MCF 10A (cell line): ENCODE measurements around the gene TCERG1L. TPM values are rescaled to one million over a fixed set of nuclear protein-coding genes. Genes with fewer than 3 reads are reported as not detected.

Experiments used
- BruUV-seq: library from RNA; stranded (reverse); fragments of 400-500 nt; replicated peaks from 2 replicates; lab custom pipeline; 2021; lab: Mats Ljungman, UMichigan
- CTCF ChIA-PET: fragments of 300-600 bp; sonication (Branson Sonifier 250); formaldehyde crosslinking; extraction: SDS; loops from one replicate; lab custom pipeline; 2021; ENCODE audit warnings: antibody characterized with exemption, inconsistent platforms; lab: Yijun Ruan, JAX
- POLR2A ChIA-PET: fragments of 300-600, 350-650 bp; sonication (Branson Sonifier 250); formaldehyde crosslinking; extraction: SDS; loops from one replicate; lab custom pipeline; 2020; ENCODE audit warnings: antibody characterized with exemption, inconsistent platforms; lab: Yijun Ruan, JAX
- DNase-seq: peaks from one replicate; pipeline ENCODE4 v3.0.0-alpha.2; 2018; ENCODE audit not compliant: unreplicated experiment
- H3K27ac Mint-ChIP-seq: one replicate; pipeline ENCODE4 v1.8.0; 2022; ENCODE audit warnings: mild to moderate bottlenecking, low read depth, mixed read lengths; ENCODE audit not compliant: unreplicated experiment
- H3K27me3 Mint-ChIP-seq: one replicate; pipeline ENCODE4 v1.8.0; 2022; ENCODE audit warnings: mixed read lengths; ENCODE audit not compliant: insufficient read depth, unreplicated experiment
- H3K36me3 Mint-ChIP-seq: one replicate; pipeline ENCODE4 v1.8.0; 2022; ENCODE audit warnings: mild to moderate bottlenecking, moderate library complexity, mixed read lengths; ENCODE audit not compliant: insufficient read depth, unreplicated experiment
- H3K4me1 Mint-ChIP-seq: one replicate; pipeline ENCODE4 v1.8.0; 2022; ENCODE audit warnings: mixed read lengths; ENCODE audit not compliant: insufficient read depth, unreplicated experiment
- H3K4me3 Mint-ChIP-seq: one replicate; pipeline ENCODE4 v1.8.0; 2022; ENCODE audit warnings: mild to moderate bottlenecking, moderate library complexity, mixed read lengths; ENCODE audit not compliant: unreplicated experiment
- H3K9me3 Mint-ChIP-seq: one replicate; pipeline ENCODE4 v1.8.0; 2022; ENCODE audit warnings: mixed read lengths; ENCODE audit not compliant: unreplicated experiment
- intact Hi-C: fragments of 100-400 bp; cut with micrococcal nuclease; formaldehyde crosslinking; loops from 2 replicates; pipeline ENCODE4 v1.14.1; 2022
- total RNA-seq: library from RNA; stranded (reverse); gene quantifications from 2 replicates; pipeline ENCODE4 v1.2.3, GENCODE V29; 2022
- TF ChIP-seq, protein P1 (sequence below): fragments of 200-600 bp; IDR thresholded peaks from one replicate; pipeline ENCODE4 v1.8.0; 2022; ENCODE audit warnings: antibody characterized with exemption, mild to moderate bottlenecking; ENCODE audit not compliant: unreplicated experiment

The TCERG1L gene
- total RNA-seq, 1 experiment from 2014 or later, result not detected

GRCh38 chr10:131074682-131075081 lies 236.8 kb downstream of the TCERG1L start:
- no peak overlapping the region for H3K4me3 Mint-ChIP-seq
- H3K9me3 Mint-ChIP-seq, result no peaks in the 10 kb centered on the region
- H3K27me3 Mint-ChIP-seq, result no peaks in the 10 kb centered on the region
- POLR2A ChIA-PET, result interaction anchor here (1.4 kb wide), 1 partner anchor 20 kb away, joined by 4 read pairs; no protein-coding TSS in a partner anchor
- H3K36me3 Mint-ChIP-seq, result no peaks in the 10 kb centered on the region
- TF ChIP-seq, protein P1, sequence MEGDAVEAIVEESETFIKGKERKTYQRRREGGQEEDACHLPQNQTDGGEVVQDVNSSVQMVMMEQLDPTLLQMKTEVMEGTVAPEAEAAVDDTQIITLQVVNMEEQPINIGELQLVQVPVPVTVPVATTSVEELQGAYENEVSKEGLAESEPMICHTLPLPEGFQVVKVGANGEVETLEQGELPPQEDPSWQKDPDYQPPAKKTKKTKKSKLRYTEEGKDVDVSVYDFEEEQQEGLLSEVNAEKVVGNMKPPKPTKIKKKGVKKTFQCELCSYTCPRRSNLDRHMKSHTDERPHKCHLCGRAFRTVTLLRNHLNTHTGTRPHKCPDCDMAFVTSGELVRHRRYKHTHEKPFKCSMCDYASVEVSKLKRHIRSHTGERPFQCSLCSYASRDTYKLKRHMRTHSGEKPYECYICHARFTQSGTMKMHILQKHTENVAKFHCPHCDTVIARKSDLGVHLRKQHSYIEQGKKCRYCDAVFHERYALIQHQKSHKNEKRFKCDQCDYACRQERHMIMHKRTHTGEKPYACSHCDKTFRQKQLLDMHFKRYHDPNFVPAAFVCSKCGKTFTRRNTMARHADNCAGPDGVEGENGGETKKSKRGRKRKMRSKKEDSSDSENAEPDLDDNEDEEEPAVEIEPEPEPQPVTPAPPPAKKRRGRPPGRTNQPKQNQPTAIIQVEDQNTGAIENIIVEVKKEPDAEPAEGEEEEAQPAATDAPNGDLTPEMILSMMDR, result no peak
- no TSS peak for BruUV-seq
- no peaks in the 10 kb centered on the region for H3K4me1 Mint-ChIP-seq
- no peak overlapping the region for H3K27ac Mint-ChIP-seq
- intact Hi-C loops, result no loop called here
- DNase-seq, result no peak
- CTCF ChIA-PET, result no interaction called here

GRCh38 chr10:131073469-131074035 lies 238.0 kb downstream of the TCERG1L start:
- TF ChIP-seq, protein P1, result no peak
- Mint-ChIP-seq H3K9me3 (no peaks in the 10 kb centered on the region), H3K36me3 (no peaks in the 10 kb centered on the region), H3K4me1 (no peaks in the 10 kb centered on the region), H3K27ac (no peak overlapping the region), H3K27me3 (no peaks in the 10 kb centered on the region), H3K4me3 (no peak overlapping the region)
- no TSS peak for BruUV-seq
- intact Hi-C loops, result no loop called here
- DNase-seq, result no peak
- POLR2A ChIA-PET, result interaction anchor here (1.4 kb wide), 1 partner anchor 22 kb away, joined by 4 read pairs; no protein-coding TSS in a partner anchor
- CTCF ChIA-PET, result no interaction called here

GRCh38 chr10:131072651-131073468 lies 238.7 kb downstream of the TCERG1L start:
- Mint-ChIP-seq H3K9me3 (no peaks in the 10 kb centered on the region), H3K27ac (no peak overlapping the region), H3K4me3 (no peak overlapping the region), H3K36me3 (no peaks in the 10 kb centered on the region), H3K4me1 (no peaks in the 10 kb centered on the region), H3K27me3 (no peaks in the 10 kb centered on the region)
- no TSS peak for BruUV-seq
- TF ChIP-seq, protein P1, result no peak
- intact Hi-C loops, result no loop called here
- DNase-seq, result no peak
- POLR2A ChIA-PET, result no interaction called here
- CTCF ChIA-PET, result interaction anchor here (0.6 kb wide), 1 partner anchor 889 kb away, joined by 3 read pairs; no protein-coding TSS in a partner anchor

GRCh38 chr10:131071721-131072120 lies 239.8 kb downstream of the TCERG1L start:
- no peak overlapping the region for H3K27ac Mint-ChIP-seq
- no TSS peak for BruUV-seq
- DNase-seq, result no peak
- H3K36me3 Mint-ChIP-seq, result no peaks in the 10 kb centered on the region
- H3K4me1 Mint-ChIP-seq, result no peaks in the 10 kb centered on the region
- intact Hi-C loops, result no loop called here
- H3K9me3 Mint-ChIP-seq, result no peaks in the 10 kb centered on the region
- TF ChIP-seq, protein P1, result no peak
- H3K4me3 Mint-ChIP-seq, result no peak overlapping the region
- CTCF ChIA-PET, result interaction anchor here (0.7 kb wide), 1 partner anchor 242 kb away, joined by 3 read pairs; no protein-coding TSS in a partner anchor
- H3K27me3 Mint-ChIP-seq, result no peaks in the 10 kb centered on the region
- POLR2A ChIA-PET, result no interaction called here
